HG03571 (cell line): ENCODE measurements around the gene ATP8B4.
A peak's percentile ranks its signal among the peaks of the same experiment; 100 is the strongest.

ENCODE experiments used
- ATAC-seq: cut with Tn5 transposase; IDR thresholded peaks from one replicate; pipeline ENCODE4 v1.9.1; 2021; ENCODE audit not compliant: unreplicated experiment

The ATP8B4 gene

GRCh38 chr15:50030456-50030855 is 88.6 kb downstream of the ATP8B4 start:
- no peak for ATAC-seq

- ATAC-seq, result no peak
Observed at GRCh38 chr15:50028326-50028725, 90.7 kb downstream of the ATP8B4 start.

- ATAC-seq, result no peak
Observed at GRCh38 chr15:50024281-50024680, 94.8 kb downstream of the ATP8B4 start.

GRCh38 chr15:50018491-50018890 is 100.5 kb downstream of the ATP8B4 start:
- no peak for ATAC-seq

GRCh38 chr15:50017522-50017921 is 101.5 kb downstream of the ATP8B4 start:
- ATAC-seq, result no peak

GRCh38 chr15:50016951-50017350 is 102.1 kb downstream of the ATP8B4 start:
- ATAC-seq, result no peak

GRCh38 chr15:50012790-50013189 is 106.2 kb downstream of the ATP8B4 start:
- ATAC-seq, result no peak

GRCh38 chr15:50009634-50010033 is 109.4 kb downstream of the ATP8B4 start:
- no peak for ATAC-seq

- peak; percentile 94 for ATAC-seq
Observed at GRCh38 chr15:50003786-50004334, 115.2 kb downstream of the ATP8B4 start.

GRCh38 chr15:49991587-49991986 is 127.4 kb downstream of the ATP8B4 start:
- ATAC-seq, result no peak

- ATAC-seq, result no peak
Observed at GRCh38 chr15:49990835-49991545, 128.0 kb downstream of the ATP8B4 start.

- no peak for ATAC-seq
Observed at GRCh38 chr15:49989498-49989897, 129.5 kb downstream of the ATP8B4 start.

GRCh38 chr15:49988766-49989165 is 130.3 kb downstream of the ATP8B4 start:
- no peak for ATAC-seq

- no peak for ATAC-seq
Observed at GRCh38 chr15:49987896-49988295, 131.1 kb downstream of the ATP8B4 start.

- no peak for ATAC-seq
Observed at GRCh38 chr15:49987198-49987785, 131.7 kb downstream of the ATP8B4 start.

GRCh38 chr15:49986326-49986725 is 132.7 kb downstream of the ATP8B4 start:
- no peak for ATAC-seq

GRCh38 chr15:49985463-49985862 is 133.6 kb downstream of the ATP8B4 start:
- no peak for ATAC-seq

- no peak for ATAC-seq
Observed at GRCh38 chr15:49984436-49984835, 134.6 kb downstream of the ATP8B4 start.

GRCh38 chr15:49982584-49982983 is 136.4 kb downstream of the ATP8B4 start:
- no peak for ATAC-seq

GRCh38 chr15:49979705-49980382 is 139.2 kb downstream of the ATP8B4 start:
- no peak for ATAC-seq

- ATAC-seq, result no peak
Observed at GRCh38 chr15:49978121-49978520, 140.9 kb downstream of the ATP8B4 start.

- no peak for ATAC-seq
Observed at GRCh38 chr15:49977306-49977705, 141.7 kb downstream of the ATP8B4 start.
